Cardiac muscle cell (in vitro differentiated cells and primary cell): Measurements from ENCODE around the gene GRM6. TPM values are rescaled to one million over a fixed set of nuclear protein-coding genes. Genes with fewer than 3 reads are reported as not detected.

Experiments used
- DNase-seq, 2 donors: peaks; one replicate each; pipeline versions ENCODE4 v3.0.0 to v3.0.0-alpha.2; 2010 to 2017; ENCODE audit warnings: low read depth in 1 of 2, low spot score in 1 of 2
- H3K27ac ChIP-seq: fragments of 200-600 bp; sonication (generic); 2 replicates; pipeline ENCODE4 v1.5.1; 2016
- H3K27me3 ChIP-seq: fragments of 200-600 bp; sonication (generic); 2 replicates; pipeline ENCODE4 v1.6.0; 2016; ENCODE audit warnings: control low read depth
- H3K36me3 ChIP-seq: fragments of 200-600 bp; sonication (generic); 2 replicates; pipeline ENCODE4 v1.5.1; 2016; ENCODE audit warnings: control low read depth
- H3K4me1 ChIP-seq: fragments of 200-600 bp; sonication (generic); 2 replicates; pipeline ENCODE4 v1.8.1; 2017; ENCODE audit warnings: low read depth, mild to moderate bottlenecking, mixed run types
- H3K4me3 ChIP-seq: fragments of 200-600 bp; sonication (generic); 2 replicates; pipeline ENCODE4 v1.5.1; 2016; ENCODE audit warnings: mild to moderate bottlenecking
- H3K9me3 ChIP-seq: fragments of 200-600 bp; sonication (generic); 2 replicates; pipeline ENCODE4 v1.5.1; 2017; ENCODE audit warnings: low read depth, mild to moderate bottlenecking, control low read depth
- CTCF ChIP-seq: IDR thresholded peaks from 2 replicates; pipeline ENCODE4 v1.5.1; 2012; ENCODE audit warnings: low read depth, mild to moderate bottlenecking, low read length
- polyA plus RNA-seq: library from polyadenylated mRNA; unstranded; fragments of >200 nt; fragmentation: Nextera tagmentation; extraction: Ambion mirVana; gene quantifications from 2 replicates; pipeline ENCODE4 v1.2.1, GENCODE V29; 2016
- total RNA-seq: library from RNA; depleted of rRNA; stranded (reverse); fragments of >200 nt; gene quantifications from 2 replicates; pipeline ENCODE4 v1.2.3, GENCODE V29; 2016

GRM6 gene
- total and polyA plus RNA-seq, 2 experiments from 2014 or later: not detected

GRCh38 chr5:178993236-178993765, 1.8 kb downstream of the GRM6 start:
- H3K36me3 ChIP-seq: no peaks in the 10 kb centered on the region
- H3K27me3 ChIP-seq: peaks cover 52% of the 10 kb centered on the region
- DNase-seq: no peak
- no peaks in the 10 kb centered on the region for H3K9me3 ChIP-seq
- no peaks in the 10 kb centered on the region for H3K4me1 ChIP-seq
- no peak for TF ChIP-seq CTCF
- no peak overlapping the region for H3K27ac ChIP-seq
- H3K4me3 ChIP-seq: no peak overlapping the region

- TF ChIP-seq CTCF: no peak
- Histone ChIP-seq H3K27me3 (peaks cover 52% of the 10 kb centered on the region), H3K9me3 (no peaks in the 10 kb centered on the region), H3K4me1 (no peaks in the 10 kb centered on the region), H3K36me3 (no peaks in the 10 kb centered on the region), H3K4me3 (no peak overlapping the region), H3K27ac (no peak overlapping the region)
- no peak for DNase-seq
These were observed 2.7 kb downstream of the GRM6 start for GRCh38 chr5:178992291-178992895.

- no peaks in the 10 kb centered on the region for H3K9me3 ChIP-seq
- no peak for TF ChIP-seq CTCF
- H3K4me3 ChIP-seq: no peak overlapping the region
- H3K27me3 ChIP-seq: peaks cover 43% of the 10 kb centered on the region
- H3K36me3 ChIP-seq: no peaks in the 10 kb centered on the region
- no peak overlapping the region for H3K27ac ChIP-seq
- H3K4me1 ChIP-seq: no peaks in the 10 kb centered on the region
- no peak for DNase-seq
These were observed 3.7 kb downstream of the GRM6 start for GRCh38 chr5:178991190-178992145.

GRCh38 chr5:178990491-178990890, 4.6 kb downstream of the GRM6 start:
- no peaks in the 10 kb centered on the region for H3K9me3 ChIP-seq
- no peaks in the 10 kb centered on the region for H3K4me1 ChIP-seq
- no peak for TF ChIP-seq CTCF
- H3K27ac ChIP-seq: no peak overlapping the region
- no peak overlapping the region for H3K4me3 ChIP-seq
- H3K27me3 ChIP-seq: peaks cover 33% of the 10 kb centered on the region
- no peaks in the 10 kb centered on the region for H3K36me3 ChIP-seq
- no peak for DNase-seq

GRCh38 chr5:178989311-178989710, 5.8 kb downstream of the GRM6 start:
- H3K36me3 ChIP-seq: no peaks in the 10 kb centered on the region
- peaks cover 21% of the 10 kb centered on the region for H3K27me3 ChIP-seq
- DNase-seq: no peak
- TF ChIP-seq CTCF: no peak
- no peak overlapping the region for H3K27ac ChIP-seq
- H3K9me3 ChIP-seq: no peaks in the 10 kb centered on the region
- no peaks in the 10 kb centered on the region for H3K4me1 ChIP-seq
- H3K4me3 ChIP-seq: no peak overlapping the region
